H1 (cell line): ENCODE data around the gene MIS18A.

Experiments used
- CTCF ChIP-seq, 3 experiments: IDR thresholded peaks; 1 replicate in 2 of 3; 2 replicates in 1 of 3; pipeline versions ENCODE4 v1.5.1 to v1.6.1; 2011; ENCODE audit warnings: low read length in 3 of 3, mild to moderate bottlenecking in 3 of 3, inconsistent platforms in 2 of 3, low read depth in 1 of 3, moderate library complexity in 1 of 3; ENCODE audit not compliant: insufficient read depth in 1 of 3; ENCODE audit errors: control extremely low read depth in 1 of 3
- TEAD4 ChIP-seq: IDR thresholded peaks from 2 replicates; pipeline ENCODE4 v1.6.1; 2012; ENCODE audit warnings: low read depth, low read length, inconsistent platforms, mixed read lengths

- no peak for TF ChIP-seq CTCF (IDR thresholded peaks at IDR 0.05; ENCODE audit: control extremely low read depth in 1 of 3, insufficient read depth in 1 of 3, low read depth in 1 of 3, low read length in 3 of 3)
- TF ChIP-seq TEAD4 = no peak
These were observed 22.6 kb downstream of the MIS18A start for GRCh38 chr21:32256251-32256650.
